NCI-H526 (cell line): Measurements from ENCODE around the gene ZC3H4.

Experiments
- DNase-seq, 2 experiments: peaks; one replicate each; lab custom pipeline; 2025; lab: John Stamatoyannopoulos, UW

ZC3H4 gene

GRCh38 chr19:47021536-47022139 is 91.9 kb downstream of the ZC3H4 start:
- peak in 1 of 2 experiments; percentile 29 for DNase-seq

- DNase-seq: no peak
Observed at GRCh38 chr19:47020992-47021496, 92.5 kb downstream of the ZC3H4 start.

GRCh38 chr19:47020132-47020805 is 93.3 kb downstream of the ZC3H4 start:
- peak in 1 of 2 experiments; percentile 16 for DNase-seq

GRCh38 chr19:47019431-47020041 is 94.0 kb downstream of the ZC3H4 start, which contains the start of gene NPAS1:
NPAS1 (plus strand) TSS chr19:47019837; CDS start chr19:47021048, 1,211 bp downstream.
- peak in 1 of 2 experiments; percentile 45 for DNase-seq

GRCh38 chr19:47018923-47019322 is 94.7 kb downstream of the ZC3H4 start:
- no peak for DNase-seq
